T-helper 17 cell (primary cell): ENCODE results near the gene SMAD3. TPM values are rescaled to one million over a fixed set of nuclear protein-coding genes. Genes with fewer than 3 reads are reported as not detected.
"Not testable (repeated sequence)": the region's sequence is repeated elsewhere in the genome, so short reads cannot be mapped to it uniquely, and the experiment has no call there.

Experiments
- ATAC-seq: fragments of 150-1000 bp; cut with Tn5 transposase; 2 replicates; pipeline ENCODE4 v1.10.0; 2021; ENCODE audit warnings: mild to moderate bottlenecking, moderate library complexity
- DNase-seq, 3 donors: peaks; one replicate each; pipeline versions ENCODE4 v3.0.0 to v3.0.0-alpha.2; 2020 to 2021
- H3K9me3 ChIP-seq: one replicate; pipeline ENCODE4 v1.7.0; 2013; ENCODE audit warnings: low read length, mild to moderate bottlenecking; ENCODE audit not compliant: control insufficient read depth, poor library complexity, severe bottlenecking
- H3K27ac Mint-ChIP-seq: one replicate; pipeline ENCODE4 v1.8.0; 2022; ENCODE audit warnings: mild to moderate bottlenecking, moderate library complexity, mixed read lengths
- H3K27me3 Mint-ChIP-seq: one replicate; pipeline ENCODE4 v1.8.0; 2022; ENCODE audit warnings: mixed read lengths
- H3K36me3 Mint-ChIP-seq: one replicate; pipeline ENCODE4 v1.8.0; 2022; ENCODE audit warnings: low read depth, mixed read lengths
- H3K4me1 Mint-ChIP-seq: one replicate; pipeline ENCODE4 v1.8.0; 2022; ENCODE audit warnings: mild to moderate bottlenecking, mixed read lengths
- H3K4me3 Mint-ChIP-seq: one replicate; pipeline ENCODE4 v1.8.0; 2022; ENCODE audit warnings: mild to moderate bottlenecking, moderate library complexity, mixed read lengths
- total RNA-seq, 4 donors: library from RNA in 2 of 4; stranded (reverse) in 2 of 4; gene quantifications; one replicate each; pipeline ENCODE4 v1.2.3 and lab custom pipeline; 2022 to 2026

The SMAD3 gene
- total RNA-seq, 2 donors from 2014 or later, result 79.8 to 82.9 TPM

- H3K4me3 Mint-ChIP-seq, result no peak overlapping the region
- no peak for ATAC-seq
- peak overlapping the region; percentile 100 for H3K27ac Mint-ChIP-seq
- no peaks in the 10 kb centered on the region for H3K9me3 ChIP-seq
- peaks cover 85% of the 10 kb centered on the region for H3K4me1 Mint-ChIP-seq
- H3K36me3 Mint-ChIP-seq, result no peaks in the 10 kb centered on the region
- H3K27me3 Mint-ChIP-seq, result no peaks in the 10 kb centered on the region
- no peak for DNase-seq
Observed at GRCh38 chr15:67145710-67146109, 80.3 kb downstream of the SMAD3 start.

- H3K27me3 Mint-ChIP-seq, result no peaks in the 10 kb centered on the region
- H3K4me1 Mint-ChIP-seq, result peaks cover 81% of the 10 kb centered on the region
- H3K4me3 Mint-ChIP-seq, result peak overlapping the region; percentile 79
- H3K27ac Mint-ChIP-seq, result peak overlapping the region; percentile 100
- no peaks in the 10 kb centered on the region for H3K9me3 ChIP-seq
- H3K36me3 Mint-ChIP-seq, result no peaks in the 10 kb centered on the region
- no peak for ATAC-seq
- no peak for DNase-seq
Observed at GRCh38 chr15:67146234-67146633, 80.8 kb downstream of the SMAD3 start.

- H3K4me3 Mint-ChIP-seq, result peak overlapping the region; percentile 79
- no peaks in the 10 kb centered on the region for H3K27me3 Mint-ChIP-seq
- peak; percentile 63 for ATAC-seq
- peaks cover 81% of the 10 kb centered on the region for H3K4me1 Mint-ChIP-seq
- DNase-seq, result peak in 1 of 3 donors; percentile 31
- no peaks in the 10 kb centered on the region for H3K9me3 ChIP-seq
- no peaks in the 10 kb centered on the region for H3K36me3 Mint-ChIP-seq
- H3K27ac Mint-ChIP-seq, result peak overlapping the region; percentile 100
Observed at GRCh38 chr15:67146875-67147381, 81.5 kb downstream of the SMAD3 start.

- DNase-seq, result no peak
- H3K4me3 Mint-ChIP-seq, result peak overlapping the region; percentile 79
- no peaks in the 10 kb centered on the region for H3K36me3 Mint-ChIP-seq
- peaks cover 79% of the 10 kb centered on the region for H3K4me1 Mint-ChIP-seq
- peak overlapping the region; percentile 100 for H3K27ac Mint-ChIP-seq
- no peaks in the 10 kb centered on the region for H3K27me3 Mint-ChIP-seq
- ATAC-seq, result no peak
- H3K9me3 ChIP-seq, result no peaks in the 10 kb centered on the region
Observed at GRCh38 chr15:67147396-67147949, 82.1 kb downstream of the SMAD3 start.

GRCh38 chr15:67148196-67148701, 82.8 kb downstream of the SMAD3 start:
- DNase-seq (no peak), ATAC-seq (peak; percentile 29)
- Mint-ChIP-seq H3K4me3 (peak overlapping the region; percentile 79), H3K27ac (peak overlapping the region; percentile 100), H3K4me1 (peaks cover 75% of the 10 kb centered on the region), H3K36me3 (peaks cover 2% of the 10 kb centered on the region), H3K27me3 (no peaks in the 10 kb centered on the region)
- H3K9me3 ChIP-seq, result no peaks in the 10 kb centered on the region

GRCh38 chr15:67149068-67149772, 83.8 kb downstream of the SMAD3 start:
- Mint-ChIP-seq H3K4me3 (peak overlapping the region; percentile 79), H3K36me3 (peaks cover 2% of the 10 kb centered on the region), H3K4me1 (peaks cover 68% of the 10 kb centered on the region), H3K27me3 (no peaks in the 10 kb centered on the region), H3K27ac (peak overlapping the region; percentile 100)
- H3K9me3 ChIP-seq, result no peaks in the 10 kb centered on the region
- no peak for ATAC-seq
- DNase-seq, result no peak

GRCh38 chr15:67149773-67150022, 84.3 kb downstream of the SMAD3 start:
- no peaks in the 10 kb centered on the region for H3K9me3 ChIP-seq
- Mint-ChIP-seq H3K4me3 (peak overlapping the region; percentile 75), H3K36me3 (peaks cover 2% of the 10 kb centered on the region), H3K4me1 (peaks cover 65% of the 10 kb centered on the region), H3K27ac (peak overlapping the region; percentile 100), H3K27me3 (no peaks in the 10 kb centered on the region)
- ATAC-seq, result no peak
- DNase-seq, result no peak

- no peaks in the 10 kb centered on the region for H3K9me3 ChIP-seq
Observed at GRCh38 chr15:67150023-67150860, 84.8 kb downstream of the SMAD3 start.

GRCh38 chr15:67152429-67152828, 87.0 kb downstream of the SMAD3 start:
- ATAC-seq (no peak), DNase-seq (no peak)
- Mint-ChIP-seq H3K27me3 (no peaks in the 10 kb centered on the region), H3K36me3 (peaks cover 2% of the 10 kb centered on the region), H3K4me1 (peaks cover 45% of the 10 kb centered on the region), H3K4me3 (no peak overlapping the region), H3K27ac (peak overlapping the region; percentile 73)
- no peaks in the 10 kb centered on the region for H3K9me3 ChIP-seq

More at GRCh38 chr15:67150023-67150860, 84.8 kb downstream of the SMAD3 start:
- peak in 1 of 3 donors; percentile 27 for DNase-seq
- H3K27ac Mint-ChIP-seq, result peak overlapping the region; percentile 100
- peaks cover 59% of the 10 kb centered on the region for H3K4me1 Mint-ChIP-seq
- peak overlapping the region; percentile 75 for H3K4me3 Mint-ChIP-seq
- H3K27me3 Mint-ChIP-seq, result no peaks in the 10 kb centered on the region
- H3K36me3 Mint-ChIP-seq, result peaks cover 2% of the 10 kb centered on the region
- peak; percentile 43 for ATAC-seq

GRCh38 chr15:67153044-67153443, 87.6 kb downstream of the SMAD3 start:
- H3K4me3 Mint-ChIP-seq, result not testable (repeated sequence)
- H3K27ac Mint-ChIP-seq, result peak overlapping the region; percentile 73

GRCh38 chr15:67154249-67154648, 88.8 kb downstream of the SMAD3 start:
- no peak for ATAC-seq
- H3K4me3 Mint-ChIP-seq, result no peak overlapping the region
- peaks cover 2% of the 10 kb centered on the region for H3K36me3 Mint-ChIP-seq
- peaks cover 38% of the 10 kb centered on the region for H3K4me1 Mint-ChIP-seq
- no peaks in the 10 kb centered on the region for H3K9me3 ChIP-seq
- H3K27me3 Mint-ChIP-seq, result no peaks in the 10 kb centered on the region
- H3K27ac Mint-ChIP-seq, result peak overlapping the region; percentile 54
- DNase-seq, result no peak

More at GRCh38 chr15:67153044-67153443, 87.6 kb downstream of the SMAD3 start:
- H3K9me3 ChIP-seq, H3K27me3 Mint-ChIP-seq, DNase-seq, H3K36me3 Mint-ChIP-seq, ATAC-seq: not testable (repeated sequence)
- peaks cover 45% of the 10 kb centered on the region for H3K4me1 Mint-ChIP-seq

GRCh38 chr15:67156426-67156825, 91.0 kb downstream of the SMAD3 start:
- no peaks in the 10 kb centered on the region for H3K27me3 Mint-ChIP-seq
- H3K27ac Mint-ChIP-seq, result no peak overlapping the region
- DNase-seq, result no peak
- H3K9me3 ChIP-seq, result no peaks in the 10 kb centered on the region
- peaks cover 2% of the 10 kb centered on the region for H3K36me3 Mint-ChIP-seq
- peaks cover 36% of the 10 kb centered on the region for H3K4me1 Mint-ChIP-seq
- no peak overlapping the region for H3K4me3 Mint-ChIP-seq
- no peak for ATAC-seq

- H3K36me3 Mint-ChIP-seq, result peaks cover 2% of the 10 kb centered on the region
- H3K9me3 ChIP-seq, result no peaks in the 10 kb centered on the region
- peaks cover 36% of the 10 kb centered on the region for H3K4me1 Mint-ChIP-seq
- DNase-seq (no peak), ATAC-seq (no peak)
- no peak overlapping the region for H3K4me3 Mint-ChIP-seq
- no peaks in the 10 kb centered on the region for H3K27me3 Mint-ChIP-seq
- no peak overlapping the region for H3K27ac Mint-ChIP-seq
Observed at GRCh38 chr15:67156834-67157233, 91.4 kb downstream of the SMAD3 start.
